ENCODE data around the gene ABCA3. TPM values are rescaled to one million over a fixed set of nuclear protein-coding genes. Genes with fewer than 3 reads are reported as not detected.

ABCA3 gene
- polyA plus RNA-seq, 1 experiment = 3.8 TPM

DNA sequence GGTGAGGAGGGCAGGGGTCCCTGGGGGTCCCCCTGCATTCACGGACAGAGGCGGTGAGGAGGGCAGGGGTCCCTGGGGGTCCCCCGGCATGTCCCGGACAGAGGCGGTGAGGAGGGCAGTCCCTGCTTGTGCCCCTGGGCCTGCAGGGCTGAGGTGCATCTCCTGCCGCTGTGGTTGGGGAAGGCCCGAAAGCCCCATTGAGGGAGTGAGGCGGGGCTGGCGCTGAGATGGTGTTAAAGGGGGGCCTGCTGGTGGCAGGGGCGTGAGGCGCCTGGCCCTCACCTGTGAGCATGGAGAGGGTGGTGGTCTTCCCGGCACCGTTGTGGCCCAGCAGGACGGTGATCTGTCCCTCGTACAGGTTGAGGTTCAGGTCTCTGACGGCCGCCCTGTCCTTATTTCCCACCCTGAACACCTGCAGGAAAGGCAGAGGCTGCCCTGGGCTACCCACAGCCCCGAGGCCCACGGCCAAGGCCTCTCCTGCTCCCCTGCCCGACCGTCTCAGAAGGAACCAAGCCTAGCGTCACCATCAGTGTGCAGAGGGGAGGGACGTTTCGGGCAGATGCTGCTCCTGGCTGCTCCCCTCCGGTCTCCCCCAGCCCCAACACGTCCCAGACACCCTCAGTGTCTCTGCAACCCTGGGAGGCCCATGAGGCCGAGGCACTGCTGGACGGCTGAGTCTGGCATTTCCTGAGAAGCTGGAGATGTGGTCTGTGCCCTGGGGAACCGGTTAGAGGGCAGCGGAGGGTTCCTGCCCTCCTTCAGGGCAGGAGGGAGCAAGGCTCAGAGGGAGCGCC, 41.2 kb downstream of the ABCA3 start:
- Histone ChIP-seq H3K36me3 (ENCODE audit: control insufficient read depth, insufficient read depth, low read length) (no peaks in the 10 kb centered on the region), H3K27me3 (ENCODE audit: control insufficient read depth, insufficient read depth, low read length) (no peaks in the 10 kb centered on the region), H3K4me3 (ENCODE audit: low read depth, low read length) (no peak overlapping the region)
- TF ChIP-seq, protein P1, sequence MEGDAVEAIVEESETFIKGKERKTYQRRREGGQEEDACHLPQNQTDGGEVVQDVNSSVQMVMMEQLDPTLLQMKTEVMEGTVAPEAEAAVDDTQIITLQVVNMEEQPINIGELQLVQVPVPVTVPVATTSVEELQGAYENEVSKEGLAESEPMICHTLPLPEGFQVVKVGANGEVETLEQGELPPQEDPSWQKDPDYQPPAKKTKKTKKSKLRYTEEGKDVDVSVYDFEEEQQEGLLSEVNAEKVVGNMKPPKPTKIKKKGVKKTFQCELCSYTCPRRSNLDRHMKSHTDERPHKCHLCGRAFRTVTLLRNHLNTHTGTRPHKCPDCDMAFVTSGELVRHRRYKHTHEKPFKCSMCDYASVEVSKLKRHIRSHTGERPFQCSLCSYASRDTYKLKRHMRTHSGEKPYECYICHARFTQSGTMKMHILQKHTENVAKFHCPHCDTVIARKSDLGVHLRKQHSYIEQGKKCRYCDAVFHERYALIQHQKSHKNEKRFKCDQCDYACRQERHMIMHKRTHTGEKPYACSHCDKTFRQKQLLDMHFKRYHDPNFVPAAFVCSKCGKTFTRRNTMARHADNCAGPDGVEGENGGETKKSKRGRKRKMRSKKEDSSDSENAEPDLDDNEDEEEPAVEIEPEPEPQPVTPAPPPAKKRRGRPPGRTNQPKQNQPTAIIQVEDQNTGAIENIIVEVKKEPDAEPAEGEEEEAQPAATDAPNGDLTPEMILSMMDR (IDR thresholded peaks at IDR 0.05; ENCODE audit: insufficient read depth, low read depth, low read length) = no peak
- CTCF ChIA-PET = no interaction called here
- DNase-seq (ENCODE audit: low read depth) = no peak
- POLR2A ChIA-PET = no interaction called here

DNA sequence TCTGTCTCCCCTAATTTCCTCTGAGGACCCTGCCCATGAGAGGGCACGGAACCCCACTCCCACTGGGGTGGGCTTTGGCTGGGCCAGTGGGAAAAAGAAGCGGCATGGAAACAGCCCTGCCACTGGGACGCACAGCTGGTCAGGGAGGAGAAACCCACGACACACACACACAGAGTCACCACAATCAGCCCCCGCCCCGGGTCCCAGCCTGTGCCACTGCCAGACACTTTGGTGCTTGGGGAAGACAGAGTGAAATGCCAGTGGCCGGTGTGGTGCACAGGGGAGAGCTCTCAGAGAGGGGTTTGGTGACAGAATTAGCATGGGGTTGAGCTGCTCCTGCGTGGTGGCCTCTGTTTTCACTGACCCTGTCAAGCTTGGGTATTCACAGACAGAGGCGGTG, 41.9 kb downstream of the ABCA3 start:
- TF ChIP-seq, protein P1 (IDR thresholded peaks at IDR 0.05; ENCODE audit: insufficient read depth, low read depth, low read length) = no peak
- no peaks in the 10 kb centered on the region for H3K27me3 ChIP-seq (ENCODE audit: control insufficient read depth, insufficient read depth, low read length)
- ChIA-PET CTCF (no interaction called here), POLR2A (no interaction called here)
- no peak overlapping the region for H3K4me3 ChIP-seq (ENCODE audit: low read depth, low read length)
- no peaks in the 10 kb centered on the region for H3K36me3 ChIP-seq (ENCODE audit: control insufficient read depth, insufficient read depth, low read length)
- DNase-seq (ENCODE audit: low read depth) = no peak

DNA sequence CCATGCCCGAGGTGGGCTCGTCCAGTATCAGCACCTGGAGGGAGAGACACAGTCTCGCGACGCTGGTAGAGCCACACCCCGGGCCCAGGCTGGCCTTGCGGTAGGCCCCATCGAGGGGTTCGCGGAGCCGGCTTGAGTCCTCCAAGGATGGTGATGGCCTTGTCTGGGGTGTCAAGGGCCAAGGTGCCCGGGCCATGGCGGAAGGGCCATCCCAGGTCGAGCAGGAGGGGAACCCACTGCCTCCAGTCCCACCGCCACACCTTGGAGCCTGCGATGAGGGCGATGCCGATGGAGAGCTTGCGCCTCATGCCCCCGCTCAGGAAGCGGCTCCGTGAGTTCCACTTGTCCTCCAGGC, 43.0 kb downstream of the ABCA3 start:
- ChIA-PET POLR2A (interaction anchor here (0.5 kb wide), 1 partner anchor 137 kb away, joined by 9 read pairs; no protein-coding TSS in a partner anchor), CTCF (interaction anchor here (0.7 to 2.1 kb wide), 2 partner anchors 11 to 204 kb away, joined by 4 to 10 read pairs; no protein-coding TSS in a partner anchor)
- Histone ChIP-seq H3K27me3 (ENCODE audit: control insufficient read depth, insufficient read depth, low read length) (no peaks in the 10 kb centered on the region), H3K36me3 (ENCODE audit: control insufficient read depth, insufficient read depth, low read length) (no peaks in the 10 kb centered on the region), H3K4me3 (ENCODE audit: low read depth, low read length) (no peak overlapping the region)
- TF ChIP-seq, protein P1 (IDR thresholded peaks at IDR 0.05; ENCODE audit: insufficient read depth, low read depth, low read length) = no peak
- no peak for DNase-seq (ENCODE audit: low read depth)

DNA sequence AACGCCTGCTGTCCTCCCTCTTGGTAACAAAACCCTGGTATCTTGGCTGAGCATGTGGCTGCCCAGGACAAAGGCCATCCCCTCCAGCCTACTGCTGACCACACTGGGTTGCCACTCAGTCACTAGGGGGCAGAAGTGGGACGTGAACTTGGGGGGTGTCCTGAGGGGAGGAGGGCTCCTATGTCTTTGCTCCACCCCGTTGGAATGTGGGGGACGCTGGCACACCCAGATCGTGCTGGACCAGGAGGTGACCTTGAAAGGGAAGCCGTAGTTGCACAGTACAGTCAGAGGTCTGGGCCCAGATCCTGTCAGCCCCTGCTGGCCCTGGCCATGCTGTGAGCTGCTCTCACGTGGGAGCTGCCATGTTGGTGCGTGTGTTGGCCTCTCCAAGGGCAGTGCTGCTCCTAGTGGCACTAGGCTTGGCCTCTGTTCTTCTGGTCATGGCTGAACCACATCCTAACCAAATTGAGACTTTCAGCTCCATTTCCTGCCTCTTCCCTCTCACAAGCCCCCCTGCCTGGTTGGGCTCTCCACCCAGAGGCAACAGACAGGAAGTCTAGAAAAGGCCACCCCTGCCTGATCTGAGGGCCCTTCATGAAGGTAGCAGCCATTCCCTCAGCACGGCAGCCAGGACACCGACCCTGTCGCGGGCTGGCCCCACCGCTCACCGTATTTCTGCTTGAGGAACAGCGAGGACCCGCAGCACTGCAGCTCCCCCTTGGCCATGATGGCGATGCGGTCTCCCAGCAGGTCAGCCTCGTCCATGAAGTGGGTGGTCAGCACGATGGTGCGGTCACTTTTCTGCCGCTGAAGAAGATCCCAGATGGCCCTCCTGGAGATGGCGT, 43.6 kb downstream of the ABCA3 start:
- Histone ChIP-seq H3K4me3 (ENCODE audit: low read depth, low read length) (no peak overlapping the region), H3K27me3 (ENCODE audit: control insufficient read depth, insufficient read depth, low read length) (no peaks in the 10 kb centered on the region), H3K36me3 (ENCODE audit: control insufficient read depth, insufficient read depth, low read length) (no peaks in the 10 kb centered on the region)
- TF ChIP-seq, protein P1 (IDR thresholded peaks at IDR 0.05; ENCODE audit: insufficient read depth, low read depth, low read length) = peak; percentile 52
- no peak for DNase-seq (ENCODE audit: low read depth)
- POLR2A ChIA-PET = interaction anchor here (0.5 kb wide), 1 partner anchor 138 kb away, joined by 9 read pairs; no protein-coding TSS in a partner anchor
- CTCF ChIA-PET = interaction anchor here (0.7 to 2.1 kb wide), 2 partner anchors 11 to 204 kb away, joined by 4 to 10 read pairs; no protein-coding TSS in a partner anchor
